HCEC 1CT (cell line): ENCODE data around the gene HSPA5.
"Not testable (repeated sequence)": the region's sequence is repeated elsewhere in the genome, so short reads cannot be mapped to it uniquely, and the experiment has no call there.

ENCODE experiments used
- DNase-seq: peaks from one replicate; pipeline ENCODE4 v3.0.0-alpha.2; 2017

HSPA5 gene

GRCh38 chr9:125241863-125242739 lies 958 bp upstream of the HSPA5 start:
- DNase-seq: no peak

- peak; percentile 20 for DNase-seq
Measured at GRCh38 chr9:125240649-125240999, 519 bp downstream of the HSPA5 start.

GRCh38 chr9:125239631-125240597 lies 1.2 kb downstream of the HSPA5 start:
- no peak for DNase-seq

- DNase-seq: no peak
Measured at GRCh38 chr9:125238915-125239446, 2.2 kb downstream of the HSPA5 start.

- DNase-seq: no peak
Measured at GRCh38 chr9:125238127-125238914, 2.8 kb downstream of the HSPA5 start.

- not testable (repeated sequence) for DNase-seq
Measured at GRCh38 chr9:125236520-125237159, 4.5 kb downstream of the HSPA5 start.

GRCh38 chr9:125235804-125236519 lies 5.2 kb downstream of the HSPA5 start:
- no peak for DNase-seq

GRCh38 chr9:125234099-125234498 lies 7.0 kb downstream of the HSPA5 start:
- not testable (repeated sequence) for DNase-seq

GRCh38 chr9:125233678-125234077 lies 7.5 kb downstream of the HSPA5 start:
- DNase-seq: peak; percentile 99

GRCh38 chr9:125227761-125228160 lies 13.4 kb downstream of the HSPA5 start:
- DNase-seq: no peak

GRCh38 chr9:125224858-125225257 lies 16.3 kb downstream of the HSPA5 start:
- DNase-seq: not testable (repeated sequence)

GRCh38 chr9:125218621-125219020 lies 22.5 kb downstream of the HSPA5 start:
- no peak for DNase-seq

GRCh38 chr9:125214186-125214585 lies 27.0 kb downstream of the HSPA5 start:
- no peak for DNase-seq

- DNase-seq: no peak
Measured at GRCh38 chr9:125204477-125204876, 36.7 kb downstream of the HSPA5 start.

- DNase-seq: no peak
Measured at GRCh38 chr9:125202846-125203618, 38.1 kb downstream of the HSPA5 start.

GRCh38 chr9:125200216-125201047 lies 40.7 kb downstream of the HSPA5 start, which contains the start of gene RABEPK:
Gene RABEPK (plus strand): TSS chr9:125200542. CDS start chr9:125203014, 2,472 bp downstream.
- peak; percentile 97 for DNase-seq

GRCh38 chr9:125195591-125195990 lies 45.6 kb downstream of the HSPA5 start:
- DNase-seq: not testable (repeated sequence)

GRCh38 chr9:125194466-125194865 lies 46.7 kb downstream of the HSPA5 start:
- not testable (repeated sequence) for DNase-seq

GRCh38 chr9:125190361-125190801 lies 50.8 kb downstream of the HSPA5 start:
- DNase-seq: no peak
